WTC11 (cell line): ENCODE results near the gene GTF3C4. TPM values are rescaled to one million over a fixed set of nuclear protein-coding genes. Genes with fewer than 3 reads are reported as not detected.

ENCODE experiments used
- ATAC-seq: fragments of 200-7000 bp; cut with Tn5 transposase; 2 replicates; pipeline ENCODE4 v1.10.0; 2021; ENCODE audit warnings: mild to moderate bottlenecking, moderate library complexity
- CTCF ChIA-PET: fragments of 300-600 bp; sonication (Branson Sonifier 250); formaldehyde crosslinking; loops from one replicate; lab custom pipeline; 2021; ENCODE audit warnings: antibody characterized with exemption; lab: Charles Lee
- POLR2A ChIA-PET: fragments of 350-600 bp; sonication (Branson Sonifier 250); formaldehyde crosslinking; loops from one replicate; lab custom pipeline; 2021; ENCODE audit warnings: antibody characterized with exemption; lab: Charles Lee
- DNase-seq: peaks from one replicate; pipeline ENCODE4 v3.0.0; 2021; ENCODE audit warnings: low spot score
- H3K27ac Mint-ChIP-seq: 2 replicates; pipeline ENCODE4 v1.8.0; 2021; ENCODE audit warnings: mixed read lengths
- H3K27me3 Mint-ChIP-seq: 2 replicates; pipeline ENCODE4 v1.8.0; 2021; ENCODE audit warnings: low read depth, mild to moderate bottlenecking, moderate library complexity, mixed read lengths
- H3K36me3 Mint-ChIP-seq: 2 replicates; pipeline ENCODE4 v1.8.0; 2021; ENCODE audit warnings: mixed read lengths
- H3K4me1 Mint-ChIP-seq: 2 replicates; pipeline ENCODE4 v1.8.0; 2022; ENCODE audit warnings: mixed read lengths
- H3K4me3 Mint-ChIP-seq: 2 replicates; pipeline ENCODE4 v1.8.0; 2021; ENCODE audit warnings: mild to moderate bottlenecking, moderate library complexity, mixed read lengths
- H3K9me3 Mint-ChIP-seq: 2 replicates; pipeline ENCODE4 v1.8.0; 2021; ENCODE audit warnings: mixed read lengths
- CBFB ChIP-seq: sonication (generic); formaldehyde crosslinking; IDR thresholded peaks from 2 replicates; pipeline ENCODE4 v1.8.1; 2022; ENCODE audit warnings: mild to moderate bottlenecking, low read depth, missing genetic modification reagents
- E2F4 ChIP-seq: sonication (generic); formaldehyde crosslinking; IDR thresholded peaks from 2 replicates; pipeline ENCODE4 v1.8.1; 2022; ENCODE audit warnings: low read depth, mild to moderate bottlenecking, moderate library complexity, missing genetic modification reagents, borderline replicate concordance
- E2F5 ChIP-seq: sonication (generic); formaldehyde crosslinking; IDR thresholded peaks from 2 replicates; pipeline ENCODE4 v1.8.1; 2022; ENCODE audit warnings: mild to moderate bottlenecking, moderate library complexity, missing genetic modification reagents
- ELF4 ChIP-seq: sonication (generic); formaldehyde crosslinking; IDR thresholded peaks from 2 replicates; pipeline ENCODE4 v1.8.1; 2022; ENCODE audit warnings: low read depth, mild to moderate bottlenecking, moderate library complexity, missing genetic modification reagents
- EMX1 ChIP-seq: fragments of 250-450 bp; sonication (Bioruptor Pico); IDR thresholded peaks from 2 replicates; pipeline ENCODE4 v1.8.0; 2021; ENCODE audit warnings: mild to moderate bottlenecking
- FOXK1 ChIP-seq: sonication (generic); formaldehyde crosslinking; IDR thresholded peaks from 2 replicates; pipeline ENCODE4 v1.8.0; 2022; ENCODE audit warnings: mild to moderate bottlenecking, moderate library complexity, missing genetic modification reagents
- FOXP1 ChIP-seq: sonication (generic); formaldehyde crosslinking; IDR thresholded peaks from 2 replicates; pipeline ENCODE4 v1.8.0; 2022; ENCODE audit warnings: missing genetic modification reagents, mild to moderate bottlenecking, moderate library complexity, borderline replicate concordance
- HMGA2 ChIP-seq: fragments of 250-450 bp; sonication (Bioruptor Pico); IDR thresholded peaks from 2 replicates; pipeline ENCODE4 v1.4.0; 2021; ENCODE audit warnings: mild to moderate bottlenecking, moderate library complexity
- IRF2 ChIP-seq: sonication (generic); formaldehyde crosslinking; IDR thresholded peaks from 2 replicates; pipeline ENCODE4 v1.8.0; 2022; ENCODE audit warnings: low read depth, missing genetic modification reagents, borderline replicate concordance
- JAZF1 ChIP-seq: fragments of 250-450 bp; sonication (Bioruptor Pico); IDR thresholded peaks from 2 replicates; pipeline ENCODE4 v1.9.0; 2021; ENCODE audit warnings: moderate library complexity, mild to moderate bottlenecking, inconsistent platforms
- MAX ChIP-seq: sonication (generic); formaldehyde crosslinking; IDR thresholded peaks from 2 replicates; pipeline ENCODE4 v1.8.0; 2022; ENCODE audit warnings: mild to moderate bottlenecking, missing genetic modification reagents
- MXD4 ChIP-seq: fragments of 250-450 bp; sonication (Bioruptor Pico); IDR thresholded peaks from 2 replicates; pipeline ENCODE4 v1.8.0; 2021; ENCODE audit warnings: mild to moderate bottlenecking, moderate library complexity, borderline replicate concordance
- NR3C1 ChIP-seq: sonication (generic); formaldehyde crosslinking; conservative IDR thresholded peaks from 2 replicates; pipeline ENCODE4 v1.8.1; 2023; ENCODE audit warnings: low read depth, mild to moderate bottlenecking, missing genetic modification reagents
- PRRX2 ChIP-seq: fragments of 250-450 bp; sonication (Bioruptor Pico); IDR thresholded peaks from 2 replicates; pipeline ENCODE4 v1.8.0; 2021; ENCODE audit warnings: mild to moderate bottlenecking
- SMAD3 ChIP-seq: sonication (generic); formaldehyde crosslinking; IDR thresholded peaks from 2 replicates; pipeline ENCODE4 v1.8.0; 2022; ENCODE audit warnings: missing genetic modification reagents, mild to moderate bottlenecking, borderline replicate concordance
- STAT6 ChIP-seq: sonication (generic); formaldehyde crosslinking; conservative IDR thresholded peaks from 2 replicates; pipeline ENCODE4 v1.8.1; 2023; ENCODE audit warnings: mild to moderate bottlenecking, low read depth, missing genetic modification reagents, moderate library complexity
- ZNF281 ChIP-seq: sonication (generic); formaldehyde crosslinking; IDR thresholded peaks from 2 replicates; pipeline ENCODE4 v1.8.0; 2023; ENCODE audit warnings: mild to moderate bottlenecking, missing genetic modification reagents
- ZNF423 ChIP-seq: fragments of 250-450 bp; sonication (Bioruptor Pico); IDR thresholded peaks from 2 replicates; pipeline ENCODE4 v2.1.2; 2022; ENCODE audit warnings: mild to moderate bottlenecking, moderate library complexity
- ZNF532 ChIP-seq: fragments of 250-450 bp; sonication (Bioruptor Pico); IDR thresholded peaks from 2 replicates; pipeline ENCODE4 v1.9.0; 2021; ENCODE audit warnings: mild to moderate bottlenecking, borderline replicate concordance
- ZSCAN18 ChIP-seq: fragments of 250-450 bp; sonication (Bioruptor Pico); IDR thresholded peaks from 2 replicates; pipeline ENCODE4 v2.1.2; 2022; ENCODE audit warnings: mild to moderate bottlenecking, moderate library complexity
- total RNA-seq: library from RNA; stranded (reverse); gene quantifications from 3 replicates; pipeline ENCODE4 v1.2.3, GENCODE V29; 2021

The GTF3C4 gene
- total RNA-seq, 1 experiment from 2014 or later = 31.6 TPM

GRCh38 chr9:132708769-132709430 is 38.6 kb downstream of the GTF3C4 start (continued):
- no peak for TF ChIP-seq FOXP1 (CRISPR knock-in tag)

GRCh38 chr9:132710333-132710732 is 40.1 kb downstream of the GTF3C4 start:
- H3K4me3 Mint-ChIP-seq = no peak overlapping the region
- no peaks in the 10 kb centered on the region for H3K36me3 Mint-ChIP-seq
- no peaks in the 10 kb centered on the region for H3K4me1 Mint-ChIP-seq
- DNase-seq (no peak), ATAC-seq (no peak)
- H3K27me3 Mint-ChIP-seq = peaks cover 2% of the 10 kb centered on the region; the same call in 1 of the 2 replicates
- POLR2A ChIA-PET = no interaction called here
- H3K27ac Mint-ChIP-seq = no peak overlapping the region
- H3K9me3 Mint-ChIP-seq = peaks cover 7% of the 10 kb centered on the region
- CTCF ChIA-PET = no interaction called here
- TF ChIP-seq PRRX2 (CRISPR knock-in tag) (no peak), ZNF423 (CRISPR knock-in tag) (no peak), ZSCAN18 (CRISPR knock-in tag) (no peak), JAZF1 (CRISPR knock-in tag) (no peak), MAX (CRISPR knock-in tag) (no peak), ZNF532 (CRISPR knock-in tag) (no peak), ELF4 (CRISPR knock-in tag) (no peak), EMX1 (no peak), IRF2 (no peak), E2F4 (CRISPR knock-in tag) (no peak), HMGA2 (no peak), MXD4 (no peak), NR3C1 (CRISPR knock-in tag) (no peak), CBFB (CRISPR knock-in tag) (no peak), STAT6 (CRISPR knock-in tag) (no peak), FOXK1 (CRISPR knock-in tag) (no peak), ZNF281 (CRISPR knock-in tag) (no peak), SMAD3 (no peak), E2F5 (CRISPR knock-in tag) (no peak)
